Nephron progenitor cell (in vitro differentiated cells): ENCODE data around the gene TBX10.
A peak's percentile ranks its signal among the peaks of the same experiment; 100 is the strongest.
"Not testable (repeated sequence)": the region's sequence is repeated elsewhere in the genome, so short reads cannot be mapped to it uniquely, and the experiment has no call there.

Experiments used
- DNase-seq: peaks from one replicate; pipeline ENCODE4 v3.0.0; 2021
- H3K27ac Mint-ChIP-seq: 2 replicates; pipeline ENCODE4 v1.8.0; 2021; ENCODE audit warnings: mild to moderate bottlenecking, moderate library complexity, mixed read lengths
- H3K27me3 Mint-ChIP-seq: 2 replicates; pipeline ENCODE4 v1.8.0; 2021; ENCODE audit warnings: mild to moderate bottlenecking, low read depth, mixed read lengths; ENCODE audit not compliant: poor library complexity
- H3K36me3 Mint-ChIP-seq: 2 replicates; pipeline ENCODE4 v1.8.0; 2021; ENCODE audit warnings: low read depth, mixed read lengths
- H3K4me1 Mint-ChIP-seq: 2 replicates; pipeline ENCODE4 v1.8.0; 2021; ENCODE audit warnings: mixed read lengths
- H3K4me3 Mint-ChIP-seq: 2 replicates; pipeline ENCODE4 v1.8.0; 2021; ENCODE audit warnings: mild to moderate bottlenecking, moderate library complexity, mixed read lengths
- H3K9me3 Mint-ChIP-seq: 2 replicates; pipeline ENCODE4 v1.8.0; 2021; ENCODE audit warnings: mild to moderate bottlenecking, moderate library complexity, mixed read lengths
- TF ChIP-seq, protein P1 (sequence below): fragments of 200-600 bp; sonication (generic); IDR thresholded peaks from 2 replicates; pipeline ENCODE4 v1.5.0; 2021; ENCODE audit warnings: antibody characterized with exemption

Gene TBX10

DNA sequence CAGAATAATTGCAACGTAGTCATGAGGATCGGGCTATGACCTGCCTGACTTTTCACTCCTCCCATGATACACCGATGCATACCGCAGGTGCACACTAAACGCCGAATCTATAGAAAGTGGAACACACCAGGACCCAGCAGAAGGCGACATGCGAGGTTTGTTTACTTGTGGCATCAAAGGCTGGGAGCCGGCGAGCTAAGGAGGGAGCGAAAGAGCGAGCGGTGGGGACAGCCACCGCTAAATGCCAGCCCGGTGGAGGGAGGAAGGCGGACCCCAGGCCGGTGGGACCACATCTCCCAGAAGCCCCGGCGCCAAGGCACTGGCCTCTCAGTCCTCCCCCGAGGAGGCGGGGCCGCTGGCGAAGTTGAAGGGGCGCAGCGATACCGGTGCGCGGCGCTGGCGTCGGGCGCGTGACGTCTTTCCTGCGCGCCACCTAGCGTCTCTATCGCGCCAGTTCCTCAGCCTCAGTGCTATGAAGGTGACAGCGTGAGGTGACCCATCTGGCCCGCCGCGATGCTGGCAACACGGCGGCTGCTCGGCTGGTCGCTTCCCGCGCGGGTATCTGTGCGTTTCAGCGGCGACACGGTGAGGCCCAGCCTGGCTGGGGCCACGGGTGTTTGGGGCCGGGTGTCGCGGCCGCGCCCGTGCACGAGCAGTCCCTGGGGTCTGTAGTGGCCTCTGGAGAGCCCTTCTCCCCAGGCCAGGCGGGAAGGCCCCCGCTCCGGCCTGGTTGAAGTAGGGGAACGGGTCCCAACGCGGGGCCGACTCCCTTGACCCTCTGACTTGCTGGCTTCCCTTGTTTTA lies 32.9 kb downstream of the TBX10 start, which contains the start of gene NDUFV1:
Gene NDUFV1 (plus strand): TSS at position 445 of the 804 bp plus-strand sequence. CDS start 69 bp downstream, at position 514.
- TF ChIP-seq, protein P1, sequence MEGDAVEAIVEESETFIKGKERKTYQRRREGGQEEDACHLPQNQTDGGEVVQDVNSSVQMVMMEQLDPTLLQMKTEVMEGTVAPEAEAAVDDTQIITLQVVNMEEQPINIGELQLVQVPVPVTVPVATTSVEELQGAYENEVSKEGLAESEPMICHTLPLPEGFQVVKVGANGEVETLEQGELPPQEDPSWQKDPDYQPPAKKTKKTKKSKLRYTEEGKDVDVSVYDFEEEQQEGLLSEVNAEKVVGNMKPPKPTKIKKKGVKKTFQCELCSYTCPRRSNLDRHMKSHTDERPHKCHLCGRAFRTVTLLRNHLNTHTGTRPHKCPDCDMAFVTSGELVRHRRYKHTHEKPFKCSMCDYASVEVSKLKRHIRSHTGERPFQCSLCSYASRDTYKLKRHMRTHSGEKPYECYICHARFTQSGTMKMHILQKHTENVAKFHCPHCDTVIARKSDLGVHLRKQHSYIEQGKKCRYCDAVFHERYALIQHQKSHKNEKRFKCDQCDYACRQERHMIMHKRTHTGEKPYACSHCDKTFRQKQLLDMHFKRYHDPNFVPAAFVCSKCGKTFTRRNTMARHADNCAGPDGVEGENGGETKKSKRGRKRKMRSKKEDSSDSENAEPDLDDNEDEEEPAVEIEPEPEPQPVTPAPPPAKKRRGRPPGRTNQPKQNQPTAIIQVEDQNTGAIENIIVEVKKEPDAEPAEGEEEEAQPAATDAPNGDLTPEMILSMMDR = peak; percentile 45
- Mint-ChIP-seq H3K36me3 (peaks cover 9% of the 10 kb centered on the region), H3K9me3 (peaks cover 7% of the 10 kb centered on the region), H3K4me3 (peak within 1 kb of the TSS; percentile 98), H3K4me1 (peaks cover 17% of the 10 kb centered on the region), H3K27me3 (peaks cover 28% of the 10 kb centered on the region), H3K27ac (peak within 1 kb of the TSS; percentile 85)
- DNase-seq = peak; percentile 98

DNA sequence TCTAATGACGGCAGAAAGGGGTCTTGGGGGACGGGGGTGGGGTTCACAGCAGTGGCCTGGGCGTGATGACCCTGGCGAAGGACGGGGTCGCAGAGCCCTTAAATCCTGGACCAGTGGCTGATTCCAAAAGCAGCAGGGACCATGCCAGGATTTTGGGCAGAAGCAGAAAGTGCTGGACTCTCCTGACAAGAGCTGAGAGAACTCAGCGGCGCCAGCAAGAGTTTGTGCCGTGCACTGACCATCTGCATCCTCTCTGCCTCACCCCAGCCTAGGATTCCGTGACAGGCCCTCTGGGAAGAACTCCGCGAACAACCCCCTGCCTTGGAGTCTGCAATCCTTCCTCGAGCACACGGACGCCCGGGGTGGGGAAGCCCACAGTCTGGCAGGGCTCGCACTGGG lies 33.5 kb downstream of the TBX10 start:
- peaks cover 30% of the 10 kb centered on the region for H3K27me3 Mint-ChIP-seq
- no peak overlapping the region for H3K27ac Mint-ChIP-seq
- H3K4me1 Mint-ChIP-seq = peaks cover 17% of the 10 kb centered on the region
- H3K4me3 Mint-ChIP-seq = peak overlapping the region; percentile 98
- TF ChIP-seq, protein P1 = no peak
- peaks cover 7% of the 10 kb centered on the region for H3K9me3 Mint-ChIP-seq
- DNase-seq = no peak
- H3K36me3 Mint-ChIP-seq = peaks cover 9% of the 10 kb centered on the region

DNA sequence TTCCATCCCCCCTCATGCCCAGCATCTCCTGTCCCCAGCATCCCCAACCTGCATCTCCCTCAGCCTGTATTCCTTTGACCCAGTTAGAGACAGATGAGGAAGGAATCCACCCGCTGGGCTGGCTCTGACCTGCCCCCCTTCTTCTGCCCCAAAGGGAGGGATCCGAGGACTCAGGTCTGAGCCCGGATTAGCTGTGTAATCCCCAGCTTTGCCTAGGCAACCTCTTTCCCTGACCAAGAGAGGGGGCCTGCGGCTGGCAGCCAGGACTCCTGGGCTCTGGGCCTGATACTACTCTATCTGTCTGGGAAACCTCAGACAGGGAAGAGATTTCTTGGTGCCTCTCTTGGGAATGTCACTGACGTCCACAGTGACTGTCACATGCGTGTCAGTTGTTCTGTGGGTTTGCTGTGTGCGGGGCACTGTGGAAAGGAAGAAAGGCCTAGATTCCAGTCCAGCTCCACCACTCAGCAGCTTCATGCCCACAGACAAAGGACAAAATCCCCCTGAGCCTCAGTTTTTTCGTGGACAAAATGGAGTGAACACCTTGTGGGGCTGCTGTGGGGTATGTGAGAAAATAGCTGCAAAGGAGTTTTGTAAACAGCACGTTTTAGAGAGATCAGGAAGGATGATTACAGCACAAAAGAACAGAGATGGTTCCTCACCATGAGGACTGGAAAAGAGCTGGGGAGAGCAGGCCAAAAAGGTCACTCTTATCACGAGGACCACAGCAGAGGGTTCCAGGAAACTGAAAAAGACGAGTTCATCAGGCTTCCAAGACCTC lies 34.1 kb downstream of the TBX10 start:
- Mint-ChIP-seq H3K36me3 (peaks cover 9% of the 10 kb centered on the region), H3K27me3 (peaks cover 33% of the 10 kb centered on the region), H3K27ac (no peak overlapping the region), H3K4me3 (peak overlapping the region; percentile 98), H3K4me1 (peaks cover 22% of the 10 kb centered on the region), H3K9me3 (peaks cover 11% of the 10 kb centered on the region)
- DNase-seq = no peak
- TF ChIP-seq, protein P1 = no peak

DNA sequence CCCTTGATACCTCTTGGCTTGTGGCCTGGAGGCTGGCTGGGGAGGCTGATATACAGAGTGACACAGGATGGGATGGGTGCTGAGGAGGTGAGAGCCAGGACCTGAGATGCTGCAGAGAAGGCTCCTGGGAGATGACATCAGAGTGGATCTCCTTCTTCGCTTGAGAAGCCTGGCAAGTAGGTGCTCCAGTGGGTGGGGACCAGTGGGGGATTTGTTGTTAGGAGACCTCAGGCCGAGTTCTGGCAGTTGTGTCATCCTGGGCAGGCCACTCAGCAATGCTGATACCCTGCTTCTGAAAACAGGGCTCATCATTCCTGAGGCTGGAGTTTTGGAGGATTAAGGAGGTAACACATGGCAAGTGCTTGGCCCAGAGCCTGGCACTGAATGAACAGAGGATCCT lies 34.7 kb downstream of the TBX10 start:
- peaks cover 28% of the 10 kb centered on the region for H3K4me1 Mint-ChIP-seq
- H3K9me3 Mint-ChIP-seq = peaks cover 16% of the 10 kb centered on the region
- H3K36me3 Mint-ChIP-seq = peaks cover 9% of the 10 kb centered on the region
- TF ChIP-seq, protein P1 = no peak
- no peak overlapping the region for H3K27ac Mint-ChIP-seq
- peak overlapping the region; percentile 9 for H3K4me3 Mint-ChIP-seq
- peaks cover 33% of the 10 kb centered on the region for H3K27me3 Mint-ChIP-seq
- DNase-seq = no peak

DNA sequence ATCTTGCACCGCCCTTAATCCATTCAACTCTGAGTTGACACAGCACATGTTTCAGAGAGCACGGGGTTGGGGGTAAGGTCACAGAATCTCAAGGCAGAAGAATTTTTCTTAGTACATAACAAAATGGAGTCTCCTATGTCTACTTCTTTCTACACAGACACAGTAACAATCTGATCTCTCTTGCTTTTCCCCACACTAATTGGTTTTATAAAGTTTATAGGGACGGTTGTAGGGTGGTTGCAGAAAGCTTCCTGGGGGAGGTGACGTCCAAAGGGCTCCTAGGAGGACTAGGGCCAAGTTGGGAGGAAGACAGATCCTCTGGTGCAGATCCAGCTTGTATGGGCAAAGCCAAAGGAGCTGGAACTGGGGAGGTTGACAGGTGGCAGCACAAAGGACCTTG lies 35.4 kb downstream of the TBX10 start:
- peaks cover 22% of the 10 kb centered on the region for H3K9me3 Mint-ChIP-seq
- not testable (repeated sequence) for H3K27ac Mint-ChIP-seq, DNase-seq, H3K4me3 Mint-ChIP-seq, H3K36me3 Mint-ChIP-seq
- H3K4me1 Mint-ChIP-seq = peaks cover 30% of the 10 kb centered on the region
- peaks cover 33% of the 10 kb centered on the region for H3K27me3 Mint-ChIP-seq

DNA sequence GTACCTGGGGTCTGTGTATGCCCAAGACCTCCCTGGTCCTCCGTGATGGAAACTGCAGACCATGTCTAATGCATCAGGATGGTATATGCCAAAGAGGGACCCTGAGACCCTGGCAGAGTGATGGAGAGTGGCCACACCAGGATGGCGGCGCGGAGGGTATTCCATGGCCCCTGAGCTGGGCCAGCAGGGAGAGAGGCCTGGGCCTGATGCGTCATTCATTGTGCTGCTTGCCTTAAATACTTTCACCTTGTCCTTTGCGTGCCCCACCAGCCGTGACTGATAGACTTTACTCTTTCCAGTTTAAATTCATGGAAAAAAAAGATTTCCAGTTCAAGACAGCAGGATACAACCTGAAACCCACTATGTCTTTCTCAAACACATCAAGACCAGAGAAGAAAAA lies 38.5 kb downstream of the TBX10 start:
- H3K36me3 Mint-ChIP-seq = no peaks in the 10 kb centered on the region
- peaks cover 20% of the 10 kb centered on the region for H3K4me1 Mint-ChIP-seq
- TF ChIP-seq, protein P1 = no peak
- no peak overlapping the region for H3K27ac Mint-ChIP-seq
- peaks cover 33% of the 10 kb centered on the region for H3K27me3 Mint-ChIP-seq
- peaks cover 47% of the 10 kb centered on the region for H3K9me3 Mint-ChIP-seq
- H3K4me3 Mint-ChIP-seq = no peak overlapping the region
- DNase-seq = no peak
